ENCODE results near the gene TXNIP. TPM values are rescaled to one million over a fixed set of nuclear protein-coding genes. Genes with fewer than 3 reads are reported as not detected.

TXNIP gene
- 80.0 and 159 TPM in 2 replicates for total RNA-seq

GRCh38 chr1:145996433-145997015 lies at the start of gene TXNIP:
Gene TXNIP (minus strand): TSS chr1:145996579. CDS start chr1:145996266, 313 bp downstream.

GRCh38 chr1:146021622-146022402 lies 25.4 kb upstream of the TXNIP start, which contains the start of gene HJV:
Gene HJV (minus strand): TSS chr1:146021735. CDS start chr1:146020231, 1,504 bp downstream.

GRCh38 chr1:145964328-145965118 lies 31.9 kb downstream of the TXNIP start, which contains the start of the genes ANKRD34A and POLR3GL:
Gene ANKRD34A (minus strand): TSS chr1:145964575. CDS start chr1:145961759, 2,816 bp downstream.
Gene POLR3GL (plus strand): TSS chr1:145964690. CDS start chr1:145974866, 10,176 bp downstream.

GRCh38 chr1:145957443-145958319 lies 38.7 kb downstream of the TXNIP start, which contains the start of gene LIX1L:
Gene LIX1L (minus strand): TSS chr1:145958017. CDS start chr1:145957927, 90 bp downstream.

Other genes with a start within 250 kb of the TXNIP start
- gene RNF115, start 172.5 kb downstream of the TXNIP start, total RNA-seq: 20.8 and 29.1 TPM in 2 replicates
- 44.7 and 50.9 TPM in 2 replicates for gene POLR3C, start 172.4 kb downstream of the TXNIP start, total RNA-seq
- gene NUDT17, start 150.9 kb downstream of the TXNIP start, total RNA-seq: 3.0 and 3.8 TPM in 2 replicates
- 13.7 and 14.7 TPM in 2 replicates for gene PIAS3, start 137.5 kb downstream of the TXNIP start, total RNA-seq
- gene ANKRD35, start 110.7 kb downstream of the TXNIP start, total RNA-seq: 3.3 and 5.5 TPM in 2 replicates
- 2.3 and 11.9 TPM in 2 replicates for gene ITGA10, start 86.5 kb downstream of the TXNIP start, total RNA-seq
- 29.6 and 40.3 TPM in 2 replicates for gene PEX11B, start 77.9 kb downstream of the TXNIP start, total RNA-seq
- gene RBM8A, start 69.1 kb downstream of the TXNIP start, total RNA-seq: 44.0 and 137 TPM in 2 replicates
- gene LIX1L, start 38.6 kb downstream of the TXNIP start, total RNA-seq: 19.0 and 26.0 TPM in 2 replicates
- gene ANKRD34A, start 32.0 kb downstream of the TXNIP start, total RNA-seq: 0.50 and 0.73 TPM in 2 replicates
- 17.7 and 19.2 TPM in 2 replicates for gene POLR3GL, start 31.9 kb downstream of the TXNIP start, total RNA-seq
- not detected in 2 replicates for gene HJV, start 25.2 kb upstream of the TXNIP start, total RNA-seq
- gene NBPF10, start 148.2 kb upstream of the TXNIP start, total RNA-seq: 2.0 and 4.4 TPM in 2 replicates
- gene NOTCH2NLA, start 232.4 kb upstream of the TXNIP start, total RNA-seq: 63.3 and 121 TPM in 2 replicates

Data from smooth muscle cell of trachea (primary cell).